NB4 (cell line): ENCODE measurements around the gene CHDH.

Source experiments
- CTCF ChIP-seq: IDR thresholded peaks from one replicate; pipeline ENCODE4 v1.5.1; 2012; ENCODE audit warnings: low read depth, low read length
- POLR2A ChIP-seq: IDR thresholded peaks from 2 replicates; pipeline ENCODE4 v1.6.1; 2011; ENCODE audit warnings: mild to moderate bottlenecking; ENCODE audit not compliant: insufficient read length; ENCODE audit errors: extremely low read depth

GRCh38 chr3:53830944-53831343 lies 15.3 kb downstream of the CHDH start:
- TF ChIP-seq POLR2A, result no peak
- TF ChIP-seq CTCF, result no peak
